Endothelial cell of umbilical vein (primary cell): ENCODE results near the gene CCS. TPM values are rescaled to one million over a fixed set of nuclear protein-coding genes. Genes with fewer than 3 reads are reported as not detected.

Experiments used
- BruUV-seq: library from RNA; stranded (reverse); fragments of 400-500 nt; replicated peaks from 2 replicates; lab custom pipeline; 2021; lab: Mats Ljungman, UMichigan
- CTCF ChIA-PET: fragments of 300-600, 350-600 bp; sonication (Branson Sonifier 250); formaldehyde crosslinking; loops from one replicate; lab custom pipeline; 2021; ENCODE audit warnings: antibody characterized with exemption, inconsistent platforms; lab: Charles Lee
- POLR2A ChIA-PET: fragments of 300-600, 350-600 bp; sonication (Branson Sonifier 250); formaldehyde crosslinking; loops from one replicate; lab custom pipeline; 2021; ENCODE audit warnings: antibody characterized with exemption, inconsistent platforms; lab: Charles Lee
- DNase-seq: peaks from one replicate; pipeline ENCODE4 v3.0.0-alpha.2; 2011; ENCODE audit warnings: low read depth, low spot score
- FAIRE-seq: peaks from 2 replicates; lab custom pipeline; 2011; peaks lifted over from hg19 to GRCh38; lab: Jason Lieb, UNC
- H2AFZ ChIP-seq: 2 replicates; pipeline ENCODE4 v1.6.0; 2012; ENCODE audit warnings: low read depth, low read length, control low read depth, inconsistent platforms
- H3K27ac ChIP-seq: 2 replicates; pipeline ENCODE4 v1.5.1; 2011; ENCODE audit warnings: low read depth, mild to moderate bottlenecking, control low read depth, low read length, moderate library complexity; ENCODE audit not compliant: insufficient read depth
- H3K27me3 ChIP-seq, 2 experiments: 2 replicates each; pipeline versions ENCODE4 v1.6.0 to v1.6.1; 2011; ENCODE audit warnings: low read length in 2 of 2, mixed read lengths in 1 of 2; ENCODE audit not compliant: control insufficient read depth in 2 of 2, insufficient read depth in 2 of 2
- H3K36me3 ChIP-seq, 2 experiments: 2 replicates in 1 of 2; 3 replicates in 1 of 2; pipeline ENCODE4 v1.5.1; 2011; ENCODE audit warnings: low read length in 2 of 2, mild to moderate bottlenecking in 1 of 2, moderate library complexity in 1 of 2; ENCODE audit not compliant: control insufficient read depth in 2 of 2, insufficient read depth in 2 of 2; ENCODE audit errors: extremely low read depth in 1 of 2
- H3K4me1 ChIP-seq: 3 replicates; pipeline ENCODE4 v1.5.1; 2011; ENCODE audit warnings: mild to moderate bottlenecking, low read length; ENCODE audit not compliant: control insufficient read depth, insufficient read depth; ENCODE audit errors: extremely low read depth
- H3K4me2 ChIP-seq: 2 replicates; pipeline ENCODE4 v1.6.1; 2011; ENCODE audit warnings: low read length, control low read depth, mixed read lengths; ENCODE audit not compliant: insufficient read depth
- H3K4me3 ChIP-seq, 3 experiments: fragments of 200-600 bp in 1 of 3; sonication (generic), shearing (Covaris generic) in 1 of 3; replicated peaks in 1 of 3; 2 replicates each; pipeline ENCODE4 v1.5.1; 2011 to 2016; ENCODE audit warnings: control low read depth in 3 of 3, low read length in 3 of 3, mild to moderate bottlenecking in 2 of 3, inconsistent platforms in 1 of 3, low read depth in 1 of 3, moderate library complexity in 1 of 3; ENCODE audit not compliant: insufficient read depth in 1 of 3
- H3K79me2 ChIP-seq: 2 replicates; pipeline ENCODE4 v1.6.0; 2012; ENCODE audit warnings: low read length, inconsistent platforms; ENCODE audit not compliant: control insufficient read depth, insufficient read depth
- H3K9ac ChIP-seq: replicated peaks from 2 replicates; pipeline ENCODE3; 2011; ENCODE audit warnings: low read length, control low read depth; ENCODE audit not compliant: insufficient read depth; ENCODE audit errors: extremely low read depth
- H3K9me1 ChIP-seq: replicated peaks from 3 replicates; pipeline ENCODE4 v1.6.0; 2011; ENCODE audit warnings: mild to moderate bottlenecking, low read length; ENCODE audit not compliant: control insufficient read depth, insufficient read depth; ENCODE audit errors: extremely low read depth
- H3K9me3 ChIP-seq: replicated peaks from 2 replicates; pipeline ENCODE4 v1.5.1; 2012; ENCODE audit warnings: low read length, inconsistent platforms; ENCODE audit not compliant: control insufficient read depth, insufficient read depth
- H4K20me1 ChIP-seq: replicated peaks from 2 replicates; pipeline ENCODE3; 2011; ENCODE audit warnings: mild to moderate bottlenecking, low read length; ENCODE audit not compliant: control insufficient read depth, insufficient read depth; ENCODE audit errors: extremely low read depth
- CTCF ChIP-seq, 2 donors: IDR thresholded peaks; 1 replicate in 1 of 2; 2 replicates in 1 of 2; pipeline ENCODE4 v1.5.1; 2011; ENCODE audit warnings: low read length in 2 of 2, mild to moderate bottlenecking in 2 of 2, moderate library complexity in 2 of 2, control low read depth in 1 of 2, inconsistent platforms in 1 of 2, low read depth in 1 of 2; ENCODE audit not compliant: insufficient read depth in 1 of 2; ENCODE audit errors: extremely low read depth in 1 of 2
- EZH2 ChIP-seq: IDR thresholded peaks from 2 replicates; pipeline ENCODE4 v1.6.1; 2012; ENCODE audit warnings: borderline replicate concordance, low read depth, mild to moderate bottlenecking, moderate library complexity, low read length, inconsistent platforms; ENCODE audit not compliant: severe bottlenecking
- FOS ChIP-seq: IDR thresholded peaks from 2 replicates; pipeline ENCODE4 v1.6.1; 2011; ENCODE audit warnings: mild to moderate bottlenecking, low read length, moderate library complexity, borderline replicate concordance; ENCODE audit not compliant: insufficient read depth
- GATA2 ChIP-seq: IDR thresholded peaks from 2 replicates; pipeline ENCODE4 v1.7.0; 2011; ENCODE audit warnings: low read depth, mild to moderate bottlenecking, moderate library complexity, mixed read lengths, low read length; ENCODE audit not compliant: insufficient read length, insufficient read depth
- JUN ChIP-seq: IDR thresholded peaks from 2 replicates; pipeline ENCODE4 v1.6.1; 2011; ENCODE audit warnings: borderline replicate concordance, low read depth; ENCODE audit not compliant: insufficient read length, insufficient read depth
- MAX ChIP-seq: IDR thresholded peaks from 2 replicates; pipeline ENCODE4 v1.6.1; 2011; ENCODE audit not compliant: insufficient read depth, insufficient read length
- MYC ChIP-seq: IDR thresholded peaks from one replicate; pipeline ENCODE4 v1.6.1; 2011; ENCODE audit warnings: mild to moderate bottlenecking, low read depth, low read length
- POLR2A ChIP-seq: IDR thresholded peaks from 2 replicates; pipeline ENCODE4 v1.6.1; 2012; ENCODE audit warnings: low read depth, mild to moderate bottlenecking, control low read depth, low read length
- POLR2AphosphoS5 ChIP-seq: IDR thresholded peaks from 2 replicates; pipeline ENCODE4 v1.6.1; 2012; ENCODE audit warnings: low read depth, mild to moderate bottlenecking, control low read depth, low read length, moderate library complexity; ENCODE audit not compliant: insufficient read depth
- dilution Hi-C: fragments of 300-500 bp; cut with MboI; formaldehyde crosslinking; loops from one replicate; pipeline ENCODE4 v1.15.0; 2019; ENCODE audit warnings: low sequenced_read_pairs; ENCODE audit not compliant: extremely low pct_ligation_motif_present
- intact Hi-C: fragments of 100-400 bp; cut with micrococcal nuclease; formaldehyde crosslinking; loops from one replicate; pipeline ENCODE4 v1.10.0; 2022
- polyA plus RNA-seq, 4 experiments: library from polyadenylated mRNA; depleted of rRNA in 3 of 4; stranded (reverse) in 3 of 4; unstranded in 1 of 4; fragments of >200 nt; gene quantifications; 2 replicates each; pipeline versions ENCODE4 v1.2.1 to v1.2.3, GENCODE V29; 2011 to 2012; ENCODE audit warnings: missing spikeins in 1 of 4
- total RNA-seq: library from RNA; stranded (reverse); gene quantifications from 2 replicates; pipeline ENCODE4 v1.2.3, GENCODE V29; 2021

Gene CCS
- total and polyA plus RNA-seq, 2 donors (not counting 3 experiments of a cell fraction or from before 2014, with no cell fraction given): 38.7 to 39.0 TPM

DNA sequence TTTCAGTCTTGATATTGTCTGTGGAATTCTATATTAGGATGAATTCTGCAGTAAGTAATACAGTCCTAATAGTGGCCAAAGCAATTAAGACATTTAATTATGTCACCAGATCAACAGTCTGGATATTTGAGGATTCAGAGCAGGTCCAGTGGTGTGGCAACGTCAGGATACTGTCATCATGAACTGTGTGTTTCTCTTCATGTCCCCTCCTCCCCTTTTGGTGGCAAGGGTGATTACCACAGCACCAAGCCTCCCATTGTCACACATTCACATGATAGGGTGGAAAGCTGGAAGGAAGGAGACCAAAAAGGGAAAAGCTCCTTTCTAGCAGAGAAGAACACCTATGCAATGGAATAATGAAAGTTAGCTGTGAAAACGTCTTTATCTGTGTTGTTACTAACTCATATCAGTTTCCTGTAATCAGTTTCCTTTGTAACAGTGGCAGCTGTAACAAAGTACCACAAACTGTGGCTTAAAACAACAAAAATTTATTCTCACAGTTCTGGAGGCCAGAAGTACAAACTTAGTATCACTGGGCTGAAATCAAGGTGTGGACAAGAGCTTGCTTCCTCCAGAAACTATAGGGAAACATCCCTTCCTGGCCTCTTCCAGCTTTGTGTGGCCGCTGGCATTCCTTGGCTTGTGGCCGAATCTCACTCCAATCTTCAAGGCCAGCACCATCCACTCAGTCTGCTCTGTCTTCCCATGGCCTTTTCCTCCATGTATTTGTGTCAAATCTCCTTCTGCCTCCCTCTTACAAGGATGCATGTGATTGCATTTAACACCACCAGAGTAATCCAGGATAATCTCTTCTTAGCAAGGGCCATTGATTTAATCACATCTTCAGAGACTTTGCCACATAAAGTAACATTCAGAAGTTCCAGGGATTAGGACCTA, 17.0 kb downstream of the CCS start:
- H3K79me2 ChIP-seq: no peaks in the 10 kb centered on the region
- H3K9me1 ChIP-seq: no peaks in the 10 kb centered on the region
- no peak overlapping the region for H3K4me3 ChIP-seq
- H3K27me3 ChIP-seq: no peaks in the 10 kb centered on the region
- POLR2A ChIA-PET: no interaction called here
- BruUV-seq: no TSS peak
- no peak for TF ChIP-seq FOS
- no peak overlapping the region for H2AFZ ChIP-seq
- FAIRE-seq (no peak), DNase-seq (no peak)
- intact Hi-C loops: no loop called here
- H3K9ac ChIP-seq: no peak overlapping the region
- dilution Hi-C loops: no loop called here
- no peak overlapping the region for H3K27ac ChIP-seq
- H3K4me2 ChIP-seq: no peak overlapping the region
- peaks cover 2 to 6% of the 10 kb centered on the region in 2 experiments for H3K36me3 ChIP-seq
- CTCF ChIA-PET: interaction anchor here (1.5 to 1.7 kb wide), 2 partner anchors 13 to 68 kb away, joined by 3 to 4 read pairs; no protein-coding TSS in a partner anchor
- H3K9me3 ChIP-seq: no peaks in the 10 kb centered on the region
- no peaks in the 10 kb centered on the region for H4K20me1 ChIP-seq
- peaks cover 3% of the 10 kb centered on the region for H3K4me1 ChIP-seq

DNA sequence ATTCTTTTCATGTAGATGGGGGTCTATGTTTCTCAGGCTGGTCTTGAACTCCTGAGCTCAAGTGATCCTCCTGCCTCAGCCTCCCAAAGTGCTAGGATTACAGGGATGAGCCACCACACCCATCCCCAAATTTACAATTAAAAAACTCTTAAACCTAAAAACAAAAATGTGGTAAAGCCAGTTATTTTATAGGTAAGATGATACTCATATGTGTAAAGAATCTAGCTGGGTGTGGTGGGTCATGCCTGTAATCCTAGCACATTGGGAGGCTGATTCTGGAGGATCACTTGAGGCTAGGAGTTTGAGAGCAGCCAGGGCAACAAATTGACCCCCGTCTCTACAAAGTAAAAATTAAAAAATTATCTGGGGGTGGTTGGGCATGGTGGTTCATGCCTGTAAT, 19.5 kb downstream of the CCS start:
- FAIRE-seq: no peak
- H3K4me1 ChIP-seq: peaks cover 3% of the 10 kb centered on the region
- H3K27ac ChIP-seq: no peak overlapping the region
- ChIA-PET CTCF (no interaction called here), POLR2A (no interaction called here)
- TF ChIP-seq FOS (no peak), CTCF (IDR thresholded peaks at IDR 0.05; ENCODE audit: extremely low read depth in 1 of 2, insufficient read depth in 1 of 2, low read depth in 1 of 2, low read length in 2 of 2) (no peak), JUN (no peak), GATA2 (no peak), POLR2A (no peak), MYC (no peak), POLR2AphosphoS5 (no peak), MAX (no peak), EZH2 (no peak)
- intact Hi-C loops: no loop called here
- H3K4me3 ChIP-seq: no peak overlapping the region
- no peaks in the 10 kb centered on the region for H3K36me3 ChIP-seq
- no peak overlapping the region for H3K4me2 ChIP-seq
- H4K20me1 ChIP-seq: no peaks in the 10 kb centered on the region
- no peak for DNase-seq
- H3K9me1 ChIP-seq: no peaks in the 10 kb centered on the region
- H2AFZ ChIP-seq: no peak overlapping the region
- no peaks in the 10 kb centered on the region for H3K27me3 ChIP-seq
- no TSS peak for BruUV-seq
- no peaks in the 10 kb centered on the region for H3K9me3 ChIP-seq
- no peak overlapping the region for H3K9ac ChIP-seq
- dilution Hi-C loops: no loop called here
- H3K79me2 ChIP-seq: peaks cover 10% of the 10 kb centered on the region
